HCEC 1CT (cell line): ENCODE data around the gene LDLRAD4.

Source experiments
- DNase-seq: peaks from one replicate; pipeline ENCODE4 v3.0.0-alpha.2; 2017

The LDLRAD4 gene

DNA sequence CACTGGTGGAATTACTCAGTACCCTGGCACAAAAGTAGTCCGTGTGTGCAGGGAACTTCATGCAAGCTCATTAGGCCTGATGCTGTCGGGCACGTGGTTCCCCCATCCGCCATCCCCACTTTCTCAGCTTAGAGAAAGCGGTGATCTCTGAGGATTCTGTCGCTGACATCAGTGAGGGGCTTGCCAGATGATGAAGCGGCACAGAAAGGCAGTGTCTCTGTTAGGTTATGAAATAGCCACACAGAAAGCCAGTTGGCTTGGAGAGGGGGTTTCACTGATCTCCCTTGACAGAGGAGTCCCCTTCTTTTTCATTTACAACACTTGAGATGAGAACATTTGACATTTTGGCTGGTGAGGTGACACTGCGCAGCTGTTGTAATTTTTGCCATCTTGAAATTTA, 328.1 kb downstream of the LDLRAD4 start:
- DNase-seq = no peak

DNA sequence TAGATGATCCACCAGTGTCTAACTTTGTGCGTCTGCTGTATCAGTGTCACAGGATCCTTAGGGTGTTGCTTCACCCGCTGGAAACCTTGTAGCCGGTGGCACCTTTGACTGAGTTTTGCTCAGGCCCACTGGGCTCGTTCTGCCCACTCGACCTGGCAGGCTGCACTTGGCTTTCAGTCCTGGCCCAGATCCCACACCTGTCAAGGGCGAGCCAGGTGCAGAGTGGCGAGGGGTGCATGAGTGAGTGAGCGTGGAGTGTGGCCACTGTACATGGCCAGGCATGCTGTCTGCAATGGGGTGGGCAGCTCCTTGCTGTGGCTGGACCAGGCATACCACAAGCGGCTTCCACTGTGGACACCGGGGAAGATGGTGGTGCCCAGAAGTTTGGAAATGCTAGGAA, 328.8 kb downstream of the LDLRAD4 start:
- DNase-seq = no peak

DNA sequence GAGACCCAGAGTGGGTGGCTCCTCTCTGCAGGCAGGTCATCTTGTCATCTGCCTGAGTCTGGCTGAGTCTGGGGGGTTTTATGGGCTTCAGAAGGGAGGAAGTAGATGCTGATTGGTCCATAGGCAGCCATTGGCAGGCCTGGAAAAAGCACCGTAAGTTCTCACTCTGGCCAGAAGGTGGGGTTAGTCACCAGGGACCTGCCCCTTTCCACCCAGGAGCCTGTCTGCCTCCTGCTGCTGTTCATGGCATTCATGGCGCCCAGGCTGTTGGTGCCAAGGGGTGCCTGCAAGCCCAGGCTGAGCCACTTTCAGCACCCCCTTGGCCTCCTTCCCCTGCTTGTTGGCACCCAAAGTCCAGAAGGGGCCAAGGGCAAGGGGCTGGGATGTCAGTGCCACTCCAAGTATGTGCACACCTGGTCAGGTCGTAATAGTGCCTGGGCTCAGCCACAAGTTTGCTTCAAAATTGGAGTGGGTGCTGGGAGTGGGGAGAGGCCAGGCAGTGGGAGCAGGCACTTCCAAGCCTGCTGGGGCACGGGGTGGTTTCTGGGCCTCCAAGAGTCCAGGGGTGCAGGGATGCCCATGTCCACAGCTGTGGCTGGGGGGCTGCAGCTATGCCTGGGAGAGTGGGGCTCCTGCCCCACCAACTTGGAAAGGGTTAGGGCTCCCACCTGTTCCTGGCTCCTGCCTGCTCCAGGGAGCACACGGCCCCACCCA, 329.7 kb downstream of the LDLRAD4 start:
- DNase-seq = no peak

DNA sequence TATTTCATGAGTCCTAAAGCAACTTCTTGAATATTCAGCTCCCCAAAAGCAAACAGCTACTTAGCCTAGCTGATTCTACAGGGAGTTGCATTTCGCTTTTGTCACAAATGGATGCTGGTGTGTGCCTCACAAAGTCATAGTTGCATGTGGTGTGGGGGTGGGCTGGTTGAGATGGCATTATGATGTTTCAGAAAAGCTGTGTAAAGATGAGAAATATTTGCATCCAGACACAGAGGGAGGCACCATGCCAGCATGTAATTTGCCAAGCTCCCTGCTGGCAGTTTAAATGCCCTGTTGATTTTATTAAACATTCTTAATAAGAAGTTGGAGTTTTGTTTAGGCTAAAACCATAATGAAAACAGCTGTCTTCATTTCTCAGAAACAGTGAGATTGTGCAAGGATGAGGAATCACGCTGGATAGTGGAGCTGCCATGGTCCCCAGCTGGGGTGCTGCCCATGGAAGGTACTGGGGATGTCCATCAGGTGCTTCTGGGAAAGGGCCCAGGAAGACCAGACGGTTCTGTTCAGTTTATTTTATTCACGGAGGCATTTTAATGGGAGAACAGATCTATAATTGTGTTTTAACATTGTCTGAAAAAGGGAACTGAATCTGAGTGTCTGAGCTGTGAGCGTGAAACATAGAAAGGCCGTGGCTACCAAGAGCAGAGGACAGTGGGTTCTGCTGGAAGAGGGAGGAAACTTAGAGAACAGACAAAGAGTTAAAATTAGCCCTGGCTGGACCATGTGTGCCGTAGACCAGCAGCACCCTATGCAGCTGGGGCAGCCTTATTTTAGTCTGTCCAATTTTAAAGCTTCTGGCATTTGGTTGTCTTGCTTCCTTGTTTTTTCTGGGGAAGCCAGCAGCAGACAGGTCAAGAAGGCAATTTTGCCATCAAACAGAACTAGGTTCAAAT, 330.7 kb downstream of the LDLRAD4 start:
- DNase-seq = no peak

DNA sequence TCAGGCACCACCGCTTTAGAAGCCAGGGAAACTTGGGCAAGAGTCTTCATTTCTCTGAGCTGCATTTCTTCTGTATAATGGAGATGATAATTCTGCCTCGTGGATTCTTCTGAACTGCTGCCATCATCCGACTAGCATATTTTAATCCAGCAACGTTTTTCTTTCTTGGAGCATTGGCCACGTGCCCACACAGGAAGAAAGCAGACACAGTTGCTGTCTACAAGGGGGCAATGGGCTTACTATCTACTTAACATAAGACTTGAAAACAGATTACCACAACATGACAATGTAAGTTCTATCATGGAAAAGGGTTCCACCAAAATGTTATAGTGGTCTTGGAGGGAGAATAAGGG, 331.3 kb downstream of the LDLRAD4 start:
- no peak for DNase-seq

DNA sequence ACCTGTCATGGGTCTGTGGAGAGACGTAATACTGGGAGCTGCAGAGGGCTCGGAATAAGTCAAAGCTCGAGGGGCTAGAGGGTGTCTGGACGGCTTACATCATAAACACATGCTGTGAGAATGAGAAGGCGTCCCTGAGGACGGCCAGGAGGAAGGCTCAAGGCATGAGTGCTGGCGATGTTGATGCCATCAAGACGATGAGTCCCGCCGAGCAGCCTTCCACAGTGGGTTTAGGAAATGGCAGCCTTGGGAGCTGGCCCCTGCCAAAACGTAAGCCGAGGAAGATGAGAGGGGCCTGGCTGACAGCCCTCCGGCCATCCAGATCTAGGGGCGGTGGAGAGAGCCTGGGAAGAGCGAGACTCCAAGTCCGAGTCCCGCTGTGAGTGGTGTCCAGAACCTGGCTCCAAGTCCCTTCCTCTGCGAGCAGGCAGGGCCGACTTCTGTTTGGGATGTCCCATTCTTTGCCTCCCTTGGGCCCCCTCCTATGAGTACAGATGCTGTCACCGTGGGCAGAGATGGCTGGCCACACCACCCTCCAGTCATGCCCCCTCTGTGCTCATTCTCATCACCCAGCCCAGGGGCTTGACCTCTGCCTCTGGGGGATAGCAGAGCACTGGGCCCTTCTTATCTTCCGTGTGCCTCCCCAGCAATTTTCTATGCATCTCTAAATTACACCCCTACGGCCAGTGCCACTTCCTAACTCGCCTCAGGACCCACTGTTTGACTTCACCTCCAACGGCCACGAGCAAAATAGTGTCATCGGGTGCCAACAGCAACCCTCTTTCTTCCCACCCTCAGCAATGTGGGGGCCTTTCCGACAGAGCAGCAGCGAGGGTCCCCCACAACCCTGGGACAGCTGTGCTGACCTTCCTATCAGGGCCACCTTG, 332.1 kb downstream of the LDLRAD4 start:
- DNase-seq = no peak

DNA sequence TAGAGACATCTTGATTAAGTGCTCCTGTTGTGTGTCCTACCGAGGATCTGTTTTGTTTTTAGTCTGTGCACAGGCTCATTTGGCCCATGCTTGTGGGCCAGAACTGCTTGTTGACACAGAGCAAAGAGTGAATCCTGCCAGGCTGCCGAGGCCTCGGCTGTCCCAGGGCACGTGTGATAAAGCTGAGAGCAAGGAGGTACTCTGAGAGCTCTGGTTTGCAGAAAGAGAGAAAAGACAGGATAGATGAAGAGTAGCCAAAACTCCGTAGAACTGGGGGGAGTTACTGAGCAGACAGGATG, 332.7 kb downstream of the LDLRAD4 start:
- no peak for DNase-seq

DNA sequence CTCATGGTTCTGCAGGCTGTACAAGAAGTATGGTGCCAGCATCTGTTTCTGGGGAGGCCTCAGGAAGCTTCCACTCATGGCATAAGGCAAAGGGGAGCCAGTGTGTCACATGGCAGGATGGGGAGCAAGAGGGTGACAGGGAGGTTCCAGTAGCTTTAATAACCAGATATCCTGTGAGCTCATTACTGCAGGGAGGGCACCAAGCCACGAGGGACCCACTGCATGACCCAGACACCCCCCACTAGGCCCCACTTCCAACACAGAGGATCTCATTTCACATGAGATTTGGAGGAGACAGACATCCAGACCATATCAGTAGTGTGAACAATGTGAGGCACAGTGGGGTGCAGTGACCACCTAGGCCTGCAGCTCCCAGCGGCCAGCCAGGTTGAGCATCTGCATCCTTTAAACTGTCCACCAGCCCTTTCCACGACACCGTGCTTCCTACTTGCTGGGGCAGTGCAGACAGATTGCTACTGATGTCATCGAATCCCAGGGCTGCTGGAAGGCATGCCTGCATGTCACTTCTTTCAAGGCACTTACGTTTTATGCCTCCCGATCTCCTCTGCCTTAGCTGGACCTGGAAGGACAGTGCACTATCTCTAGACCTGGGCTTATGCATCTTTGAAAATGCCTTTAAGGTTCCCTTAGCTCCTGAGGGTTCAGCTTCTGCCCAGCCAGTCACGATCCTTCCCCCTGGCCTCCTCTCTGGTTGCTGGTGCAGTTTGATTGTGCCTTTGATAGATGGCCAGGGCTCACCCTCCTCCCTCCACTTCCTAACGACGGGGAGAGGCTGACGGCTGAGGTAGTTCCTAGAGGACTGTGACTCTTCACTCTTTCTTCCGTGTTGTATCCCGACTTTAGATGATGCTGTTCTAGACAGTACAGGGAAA, 333.5 kb downstream of the LDLRAD4 start:
- no peak for DNase-seq

DNA sequence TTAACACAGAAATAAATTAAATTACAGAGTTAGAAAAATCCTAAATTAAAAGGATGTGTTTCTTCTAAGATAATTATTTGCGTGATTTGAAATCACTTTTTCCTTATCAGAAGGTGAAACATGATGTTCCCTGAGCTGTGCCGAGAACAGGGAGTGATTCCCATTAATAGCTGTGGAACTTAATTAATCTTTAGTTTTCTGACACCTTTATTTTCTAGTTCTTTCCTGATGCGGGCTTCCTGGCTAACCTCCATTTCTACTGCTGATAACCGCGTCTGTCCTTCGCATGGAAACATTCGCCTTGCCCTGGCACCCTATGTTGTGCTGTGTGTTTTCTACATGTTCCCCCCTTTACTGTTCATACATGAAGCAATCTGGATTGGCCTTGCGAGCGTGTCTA, 334.9 kb downstream of the LDLRAD4 start:
- DNase-seq = no peak

DNA sequence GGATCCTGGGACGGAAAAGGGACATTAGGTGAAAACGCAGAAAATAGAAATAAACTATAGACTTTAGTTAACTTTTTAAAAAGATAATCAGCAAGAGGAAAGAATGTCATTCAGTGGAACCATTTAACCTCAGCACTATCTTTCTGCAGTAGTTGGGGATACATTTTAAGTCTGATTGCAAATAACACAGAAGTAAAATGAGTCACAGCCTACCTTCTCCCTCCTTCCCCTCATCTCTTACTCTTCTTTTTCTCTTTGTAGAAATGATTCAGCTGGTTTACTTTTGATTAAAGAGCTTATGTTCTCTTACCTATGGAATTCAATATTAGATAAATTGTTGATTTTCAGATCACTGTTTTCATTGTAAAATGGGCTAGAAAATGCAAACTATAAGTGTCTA, 336.6 kb downstream of the LDLRAD4 start:
- DNase-seq = no peak

DNA sequence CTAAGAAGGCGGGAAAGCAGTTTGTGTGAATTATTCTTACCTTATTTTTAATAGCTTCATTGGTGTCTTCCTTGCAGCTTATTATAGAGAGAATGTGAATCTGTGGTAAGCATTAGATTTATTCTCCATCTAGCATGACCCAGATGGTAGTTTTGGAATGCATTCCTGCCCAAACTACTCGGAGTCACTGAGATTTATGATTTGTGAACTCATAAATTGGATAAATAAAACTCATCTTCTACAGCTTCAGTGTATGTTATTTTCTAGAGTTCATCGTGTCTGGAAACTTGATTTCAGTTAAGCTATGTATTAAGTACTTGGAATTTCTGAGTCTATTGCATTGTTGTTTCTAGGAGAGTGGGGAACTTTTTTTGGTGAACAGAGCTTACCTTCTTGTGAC, 337.3 kb downstream of the LDLRAD4 start:
- DNase-seq = no peak

DNA sequence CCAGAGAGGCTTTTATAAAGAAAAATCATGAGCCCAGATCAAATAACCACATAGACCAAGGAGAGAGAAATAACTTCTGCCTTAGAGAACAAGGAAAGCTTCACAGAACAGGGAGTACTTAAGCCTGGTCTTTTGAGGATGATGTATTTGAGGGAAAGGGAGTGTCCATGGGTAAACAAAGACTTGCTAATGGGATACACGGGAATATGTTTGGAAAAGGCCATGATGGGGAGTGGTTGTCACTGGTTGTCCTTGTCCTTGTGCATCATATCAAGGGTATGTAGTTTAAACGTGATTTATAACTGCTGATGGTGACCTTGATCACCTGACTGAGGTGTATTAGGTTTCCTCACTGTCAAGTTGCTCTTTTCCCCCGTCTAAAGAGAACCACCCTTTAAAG, 337.9 kb downstream of the LDLRAD4 start:
- no peak for DNase-seq

DNA sequence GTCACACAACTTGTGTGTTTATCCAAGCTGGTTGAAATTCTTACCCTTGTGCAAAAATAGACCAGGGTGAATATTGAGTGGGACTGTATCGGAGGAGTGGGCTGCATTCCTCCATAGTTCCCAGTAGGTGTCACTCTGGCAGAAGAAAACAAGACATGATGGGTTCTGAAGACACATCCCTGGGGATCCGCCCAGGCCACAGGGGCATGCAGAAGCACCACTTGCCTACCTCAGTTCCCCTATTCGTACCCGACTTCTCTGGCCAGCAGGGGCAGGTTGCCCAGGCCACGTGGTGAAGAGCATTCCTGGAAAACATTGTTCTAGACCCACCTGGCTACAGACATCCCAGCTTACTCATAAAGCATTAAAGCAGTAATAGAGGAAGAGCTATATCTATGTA, 339.6 kb downstream of the LDLRAD4 start:
- no peak for DNase-seq

DNA sequence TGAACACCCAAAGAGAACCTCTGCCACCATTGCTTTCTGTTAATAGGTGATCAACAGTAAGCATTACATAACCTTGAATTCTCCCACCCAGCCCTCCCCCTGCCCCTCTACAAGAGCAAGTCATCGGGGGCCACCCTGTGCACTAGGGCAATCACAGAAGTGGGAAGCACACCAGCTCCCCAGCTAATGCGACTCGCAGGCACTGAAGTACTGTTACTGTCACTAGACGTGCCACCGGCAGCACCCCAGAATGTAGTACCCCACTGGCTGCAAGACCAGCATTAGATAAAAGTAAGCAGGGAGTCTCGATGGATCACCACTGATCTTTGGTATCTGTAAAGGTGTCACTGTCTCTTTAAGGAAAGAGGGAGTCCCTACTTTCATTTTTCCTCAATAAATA, 340.2 kb downstream of the LDLRAD4 start:
- no peak for DNase-seq

DNA sequence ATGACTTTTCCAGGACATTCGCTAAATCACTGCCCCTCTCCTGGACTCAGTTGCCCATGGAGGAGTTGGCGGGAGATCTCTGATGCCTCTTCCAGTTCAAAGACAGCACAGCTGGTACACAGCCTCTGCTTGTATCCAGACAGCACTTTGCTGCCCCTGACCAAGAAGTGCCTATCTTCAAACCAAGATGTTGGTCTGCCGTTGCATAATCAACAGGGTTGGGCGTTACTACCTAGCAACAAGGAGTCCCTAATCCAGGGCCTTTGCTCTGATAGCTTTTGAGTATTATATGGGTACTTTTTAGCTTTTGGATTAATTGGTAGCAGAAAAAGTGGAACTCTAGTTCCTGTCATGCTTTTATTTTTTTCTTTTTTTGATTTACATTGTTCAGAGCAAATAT, 341.2 kb downstream of the LDLRAD4 start:
- no peak for DNase-seq

DNA sequence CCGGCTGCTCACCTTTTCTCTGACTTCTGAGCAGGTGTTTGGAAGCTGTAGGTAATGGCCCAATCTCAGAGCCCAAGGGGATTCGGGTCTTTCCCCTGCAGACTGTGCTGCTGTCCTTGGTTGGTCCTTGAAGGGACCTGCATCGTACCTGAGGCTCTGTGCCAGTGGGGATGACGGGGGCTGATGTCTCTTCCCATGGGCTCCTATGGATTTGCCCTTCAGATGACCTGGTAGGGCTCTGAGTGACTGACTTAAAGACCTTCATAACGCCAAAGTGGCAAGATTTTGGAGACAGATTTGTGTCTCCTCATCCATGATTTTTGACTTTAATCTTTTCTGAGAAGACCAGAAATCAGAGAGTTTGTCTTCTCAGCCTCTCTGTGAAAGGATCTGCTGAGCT, 341.7 kb downstream of the LDLRAD4 start:
- DNase-seq = no peak

DNA sequence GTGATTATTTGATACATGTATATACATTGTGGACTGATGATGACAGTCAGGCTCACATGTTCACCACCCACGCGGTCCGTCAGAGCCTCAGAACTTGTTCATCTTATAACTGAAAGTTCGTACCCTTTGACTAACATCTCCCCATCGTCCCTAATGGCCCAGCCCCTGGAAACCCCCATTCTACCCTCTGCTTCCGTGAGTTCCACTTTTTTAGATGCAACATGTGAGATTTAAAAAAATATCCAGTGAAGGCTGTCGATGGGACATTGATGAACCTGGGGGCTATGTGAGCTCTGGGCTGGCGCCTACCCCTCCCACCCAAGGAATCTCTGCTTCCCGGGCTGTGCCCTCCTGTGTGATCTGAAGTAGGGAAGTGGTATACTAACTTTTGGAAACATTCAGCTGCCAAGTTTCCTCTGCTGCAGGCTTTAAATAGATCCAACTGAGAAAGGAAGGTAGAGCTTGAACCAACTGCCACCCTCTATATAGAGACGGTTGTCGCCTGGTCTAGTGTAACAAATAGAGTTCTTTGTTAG, 344.0 kb downstream of the LDLRAD4 start:
- DNase-seq = no peak

DNA sequence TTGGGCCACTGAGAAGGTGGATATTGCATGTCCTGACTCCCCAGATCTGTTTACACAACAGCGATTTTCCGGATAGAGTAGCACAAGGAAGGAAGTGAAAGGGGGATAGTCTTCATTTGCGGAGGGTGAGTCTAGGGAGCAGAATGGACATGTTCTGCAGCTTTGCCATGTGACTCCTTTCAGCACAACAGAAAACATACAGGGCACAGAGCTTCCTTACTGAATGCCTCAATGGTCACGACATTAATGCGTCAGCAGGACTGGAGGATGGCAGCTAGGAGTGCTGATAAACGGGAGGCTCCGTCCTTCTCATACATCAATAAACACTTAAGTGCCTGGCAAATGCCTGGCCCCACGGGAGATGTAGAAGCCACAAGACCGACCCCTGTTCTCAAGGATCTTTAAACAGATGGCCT, 344.8 kb downstream of the LDLRAD4 start:
- DNase-seq = no peak

DNA sequence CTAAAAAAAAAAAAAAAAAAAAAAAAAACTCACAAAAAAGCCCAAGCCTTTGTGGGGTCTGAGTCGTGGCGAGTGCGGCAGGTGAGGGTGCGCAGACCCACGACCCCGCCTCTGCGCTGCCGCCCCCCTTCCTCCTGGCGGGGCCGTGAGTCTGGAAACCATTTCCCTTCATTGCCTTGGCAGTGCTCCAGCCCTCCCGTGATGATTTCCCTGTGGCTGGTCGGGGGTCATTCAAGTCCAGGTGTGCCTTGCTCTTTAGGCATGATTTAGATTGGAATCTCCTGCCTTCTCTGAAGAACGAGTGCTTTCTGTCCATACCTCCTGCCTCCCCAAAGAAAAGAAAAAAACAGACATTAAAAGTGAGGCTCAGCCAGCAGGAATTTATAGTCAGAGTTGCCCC, 346.0 kb downstream of the LDLRAD4 start:
- DNase-seq = no peak

DNA sequence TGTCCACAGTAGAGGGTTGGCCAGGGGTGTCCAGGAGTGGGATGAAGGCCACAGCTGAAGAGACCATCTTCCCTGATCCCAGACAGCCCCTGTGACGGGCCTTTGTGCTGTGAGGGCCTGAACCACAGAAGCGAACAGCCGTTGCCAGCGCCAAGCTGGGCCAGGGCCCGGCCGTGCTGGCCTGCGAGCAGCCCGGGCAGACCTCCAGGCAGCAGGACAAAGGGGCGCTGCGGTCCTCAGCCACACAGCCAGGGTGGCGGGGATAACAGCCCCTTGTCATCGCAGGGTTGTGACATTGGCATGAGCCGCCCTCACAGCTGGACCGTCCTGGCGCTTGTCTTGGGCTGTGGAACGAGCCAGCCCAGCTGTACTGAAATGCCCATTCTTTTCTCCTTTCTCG, 346.7 kb downstream of the LDLRAD4 start:
- no peak for DNase-seq

DNA sequence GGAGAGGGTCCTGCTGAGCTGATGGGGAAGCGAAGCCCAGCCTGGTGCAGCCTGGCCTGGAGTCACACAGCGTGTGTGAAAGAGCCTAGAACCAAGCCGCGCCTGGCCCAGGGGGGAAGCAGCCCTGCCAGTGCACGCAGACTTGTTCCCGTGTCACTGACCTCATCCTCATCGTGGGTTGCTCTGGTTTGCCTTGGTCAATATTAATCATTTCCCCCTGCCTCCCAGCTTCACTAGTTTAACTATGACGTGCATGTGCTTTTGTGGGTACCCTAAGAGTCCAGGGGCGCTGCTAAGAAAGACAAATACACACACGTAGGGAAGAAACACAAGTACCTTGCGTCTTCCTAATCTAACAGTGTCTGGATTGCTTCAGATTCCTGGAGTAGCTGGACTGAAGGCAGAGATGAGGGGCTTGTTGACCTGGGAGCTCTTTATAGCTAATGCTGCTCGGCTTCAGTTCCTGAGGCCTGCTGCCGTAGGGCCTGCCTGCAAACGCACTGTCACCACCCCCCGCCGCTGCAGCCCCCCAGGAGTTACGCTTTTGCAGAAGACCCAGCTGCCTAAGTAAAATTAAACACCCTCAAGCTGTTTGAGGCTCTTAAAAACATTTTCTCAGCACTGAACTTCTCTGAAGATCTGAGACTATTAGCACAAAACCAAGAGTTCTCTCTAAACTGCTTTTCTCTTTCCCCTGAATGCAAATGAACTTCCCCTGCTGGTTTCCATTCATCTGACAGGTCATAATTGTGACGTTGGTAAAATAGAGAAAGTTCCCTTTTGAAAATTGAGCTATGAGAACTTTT, 348.6 kb downstream of the LDLRAD4 start:
- DNase-seq = no peak
